ENCODE data around the gene TUBB.
"Not testable (repeated sequence)": the region's sequence is repeated elsewhere in the genome, so short reads cannot be mapped to it uniquely, and the experiment has no call there.

The TUBB gene

DNA sequence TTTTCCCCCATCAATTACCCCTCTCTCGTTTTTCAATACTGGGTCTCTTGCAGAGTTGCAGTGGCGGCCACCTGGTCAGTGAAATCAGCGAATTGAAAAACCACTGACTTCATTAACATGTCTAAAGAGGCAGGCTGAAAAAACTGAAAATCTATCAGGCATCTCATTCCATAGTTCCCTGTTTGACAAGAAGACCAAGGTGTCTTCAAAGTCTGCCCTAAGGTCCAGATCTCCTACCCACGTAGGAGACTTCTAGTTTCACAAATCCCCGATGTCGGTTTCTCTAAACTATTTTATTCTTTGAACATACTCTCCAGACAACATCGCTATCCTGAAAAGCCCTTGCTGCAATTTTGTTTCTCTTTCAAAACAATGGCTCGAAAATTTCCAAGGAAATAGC, 796 bp upstream of the TUBB start:
- no peak for DNase-seq

- DNase-seq: peak; percentile 57
Observed at GRCh38 chr6:30720738-30721197, 616 bp downstream of the TUBB start.

GRCh38 chr6:30721198-30722024, 1.3 kb downstream of the TUBB start:
- DNase-seq: peak; percentile 96

GRCh38 chr6:30722025-30722279, 1.8 kb downstream of the TUBB start:
- DNase-seq: not testable (repeated sequence)

- peak; percentile 88 for DNase-seq
Observed at GRCh38 chr6:30722280-30723112, 2.3 kb downstream of the TUBB start.

DNA sequence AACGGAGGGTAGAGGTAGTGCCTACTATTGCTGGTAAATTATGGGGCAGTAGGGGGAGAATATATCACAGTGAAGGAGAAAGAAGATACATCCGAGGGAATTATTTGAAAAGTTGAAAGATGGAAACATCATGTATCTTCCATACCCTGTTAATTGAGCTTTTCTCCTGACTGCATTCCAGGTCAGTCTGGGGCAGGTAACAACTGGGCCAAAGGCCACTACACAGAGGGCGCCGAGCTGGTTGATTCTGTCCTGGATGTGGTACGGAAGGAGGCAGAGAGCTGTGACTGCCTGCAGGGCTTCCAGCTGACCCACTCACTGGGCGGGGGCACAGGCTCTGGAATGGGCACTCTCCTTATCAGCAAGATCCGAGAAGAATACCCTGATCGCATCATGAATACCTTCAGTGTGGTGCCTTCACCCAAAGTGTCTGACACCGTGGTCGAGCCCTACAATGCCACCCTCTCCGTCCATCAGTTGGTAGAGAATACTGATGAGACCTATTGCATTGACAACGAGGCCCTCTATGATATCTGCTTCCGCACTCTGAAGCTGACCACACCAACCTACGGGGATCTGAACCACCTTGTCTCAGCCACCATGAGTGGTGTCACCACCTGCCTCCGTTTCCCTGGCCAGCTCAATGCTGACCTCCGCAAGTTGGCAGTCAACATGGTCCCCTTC, 3.1 kb downstream of the TUBB start:
- not testable (repeated sequence) for DNase-seq

GRCh38 chr6:30723843-30724741, 3.9 kb downstream of the TUBB start:
- DNase-seq: not testable (repeated sequence)

GRCh38 chr6:30724906-30725667, 4.9 kb downstream of the TUBB start:
- DNase-seq: no peak

DNA sequence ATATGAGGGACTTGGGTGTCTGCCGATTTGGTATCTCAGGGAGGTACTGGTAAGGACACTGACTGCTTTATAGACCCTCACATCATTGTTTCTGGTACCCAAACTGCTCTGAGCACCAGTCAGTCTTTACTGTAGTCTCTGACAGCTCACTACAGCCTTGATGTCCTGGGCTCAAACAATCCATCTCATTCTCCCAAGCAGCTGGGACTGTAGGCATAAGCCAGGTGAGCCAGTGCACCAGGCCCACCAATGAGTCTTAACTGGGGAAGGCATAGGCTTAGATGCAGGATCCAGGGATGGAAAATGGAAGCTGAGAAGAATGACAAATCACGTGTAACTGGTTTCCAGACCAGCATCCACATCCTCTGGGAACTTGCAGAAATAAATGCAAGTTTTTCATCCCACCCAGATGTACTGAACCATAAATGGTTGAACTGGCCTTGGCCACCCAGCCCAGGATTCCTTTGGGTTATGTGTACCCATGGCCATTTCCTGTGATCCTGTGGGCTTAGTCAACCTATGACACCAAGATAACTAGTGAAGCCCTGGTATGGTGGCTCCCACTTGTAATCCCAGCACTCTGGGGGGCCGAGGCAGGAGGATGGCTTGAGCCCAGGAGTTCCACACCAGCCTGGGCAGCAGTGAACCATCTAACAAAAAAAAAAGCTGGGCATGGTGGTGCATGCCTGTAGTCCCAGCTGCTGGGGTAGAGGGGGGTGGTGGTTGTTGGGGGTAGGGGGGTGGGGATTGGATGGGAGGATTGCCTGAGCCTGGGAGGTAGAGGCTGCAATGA, 5.8 kb downstream of the TUBB start:
- no peak for DNase-seq

DNA sequence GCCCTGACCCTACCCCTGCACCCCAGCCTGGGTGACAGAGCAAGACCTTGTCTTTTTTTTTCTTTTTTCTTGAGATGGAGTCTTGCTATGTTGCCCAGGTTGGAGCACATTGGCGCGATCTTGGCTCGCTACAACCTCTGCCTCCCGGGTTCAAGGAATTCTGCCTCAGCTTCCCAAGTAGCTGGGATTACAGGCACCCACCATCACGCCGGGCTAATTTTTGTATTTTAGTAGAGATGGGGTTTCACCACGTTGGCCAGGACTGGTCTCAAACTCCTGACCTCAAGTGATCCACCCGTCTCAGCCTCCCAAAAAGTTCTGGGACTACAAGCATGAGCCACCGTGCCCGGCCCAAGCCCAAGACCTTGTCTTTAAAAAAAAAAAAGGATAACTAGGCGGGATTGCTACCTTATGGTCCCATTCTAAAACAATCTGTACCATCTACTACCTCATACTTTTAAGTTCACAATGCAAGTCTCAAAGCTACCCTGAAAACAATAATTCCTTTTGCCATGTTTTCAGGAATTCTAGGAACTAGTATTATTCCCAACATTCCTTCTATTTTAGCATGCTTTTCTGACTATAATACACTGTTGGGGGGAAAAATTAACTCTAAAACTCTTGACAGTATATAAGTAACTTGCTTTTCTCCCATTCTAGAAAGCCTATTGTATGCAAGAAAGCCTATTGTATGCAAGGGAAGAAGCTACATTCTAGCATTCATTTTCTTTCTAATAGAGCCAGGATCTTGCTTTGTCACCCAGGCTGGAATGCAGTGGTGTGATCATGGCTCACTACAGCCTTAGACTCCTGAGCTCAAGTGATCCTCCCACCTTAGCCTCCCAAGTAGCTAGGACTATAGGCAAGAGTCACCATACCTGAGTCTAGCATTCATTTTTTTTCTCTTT, 6.6 kb downstream of the TUBB start:
- no peak for DNase-seq

GRCh38 chr6:30727920-30728553, 7.9 kb downstream of the TUBB start:
- DNase-seq: no peak

DNA sequence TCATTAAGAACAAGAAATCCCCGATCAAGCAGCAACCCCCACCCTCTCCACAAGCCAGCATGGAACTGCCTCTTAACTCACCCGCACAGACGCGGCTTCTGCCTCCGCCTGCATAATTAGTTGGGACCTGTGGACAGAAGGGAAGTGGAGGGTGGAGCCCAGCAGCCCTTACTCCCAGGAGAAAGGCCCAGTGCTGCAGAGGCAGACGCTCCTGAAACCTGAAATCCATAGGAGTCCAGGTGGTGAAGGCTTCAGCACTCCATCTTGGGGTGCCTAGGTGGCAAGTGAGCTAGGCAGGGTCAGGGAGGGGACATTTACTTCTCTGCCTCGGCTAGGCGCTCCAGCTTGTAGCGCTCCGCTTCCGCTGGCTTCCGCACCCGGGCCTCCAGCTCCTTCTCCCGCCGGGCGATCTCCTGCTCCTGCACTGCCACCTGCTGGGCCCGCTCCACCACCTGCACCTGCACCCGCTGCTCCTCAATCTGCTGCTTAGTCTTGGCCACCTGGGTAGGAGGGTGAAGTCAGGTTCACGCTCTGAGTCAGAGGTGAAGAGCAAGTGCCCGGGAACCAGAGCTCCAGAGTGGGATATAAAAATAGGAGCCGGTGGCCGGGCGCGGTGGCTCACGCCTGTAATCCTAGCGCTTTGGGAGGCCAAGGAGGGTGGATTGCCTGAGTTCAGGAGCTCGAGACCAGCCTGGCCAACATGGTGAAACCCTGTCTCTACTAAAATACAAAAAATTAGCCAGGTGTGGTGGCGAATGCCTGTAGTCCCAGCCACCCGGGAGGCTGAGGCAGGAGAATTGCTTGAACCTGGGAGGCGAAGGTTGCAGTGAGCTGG, 10.7 kb downstream of the TUBB start:
- DNase-seq: peak; percentile 88

DNA sequence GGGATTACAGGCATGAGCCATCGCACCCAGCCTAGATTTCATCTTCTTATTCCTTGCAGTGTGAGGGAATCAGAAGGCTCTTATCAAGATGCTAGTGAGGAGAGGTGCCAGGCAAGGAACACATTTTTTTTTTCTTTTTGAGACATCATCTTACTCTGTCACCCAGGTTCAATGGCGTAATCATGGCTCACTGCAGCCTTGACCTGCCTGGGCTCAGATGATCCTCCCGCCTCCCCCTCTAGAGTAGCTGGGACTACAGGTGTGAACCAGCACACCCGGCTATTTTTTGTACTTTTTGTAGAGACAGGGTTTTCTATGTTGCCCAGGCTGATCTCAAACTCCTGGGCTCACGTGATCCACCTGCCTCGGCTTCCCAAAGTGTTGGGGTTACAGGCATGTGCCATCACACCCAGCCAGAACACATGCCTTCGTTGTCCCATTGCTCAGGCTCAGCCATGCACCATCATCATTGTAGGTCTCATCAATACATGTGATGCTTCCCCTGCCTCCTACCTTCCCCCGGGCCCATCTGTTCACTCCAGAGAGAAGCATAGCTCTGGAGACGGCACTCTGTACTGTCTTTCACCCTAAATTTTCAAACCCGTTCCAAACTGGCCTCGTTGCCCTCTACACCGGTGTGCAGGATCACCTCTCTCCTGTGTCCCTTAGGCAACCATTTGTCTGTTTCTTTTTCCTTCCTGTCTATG, 12.2 kb downstream of the TUBB start:
- DNase-seq: no peak

DNA sequence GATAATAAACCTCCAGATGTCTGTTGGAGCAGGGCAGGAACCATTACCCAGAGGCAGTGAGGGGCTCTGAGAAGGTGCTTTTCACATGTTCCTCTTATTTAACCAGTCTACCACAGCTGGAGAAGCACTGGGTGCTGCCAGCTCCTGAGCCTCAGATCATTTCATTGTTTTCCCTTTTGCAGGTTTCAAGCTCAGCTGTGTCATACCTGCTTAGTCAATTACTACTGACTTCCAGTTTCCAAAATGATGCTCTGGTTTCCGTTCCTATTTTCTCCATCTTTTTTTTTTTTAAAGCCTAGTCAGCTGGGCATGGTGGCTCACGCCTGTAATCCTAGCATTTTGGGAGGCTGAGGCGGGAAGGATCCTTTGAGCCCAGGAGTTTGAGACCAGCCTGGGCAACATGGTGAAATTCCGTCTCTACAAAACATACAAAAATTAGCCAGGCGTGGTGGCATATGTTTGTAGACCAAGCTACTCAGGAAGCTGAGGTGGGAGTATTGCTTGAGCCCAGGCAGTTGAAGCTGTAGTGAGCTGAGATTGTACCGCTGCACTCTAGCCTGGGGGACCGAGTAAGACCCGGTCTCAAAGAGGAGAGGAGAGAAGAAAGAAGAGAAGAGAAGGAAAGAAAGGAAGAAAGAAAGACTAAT, 15.6 kb downstream of the TUBB start:
- no peak for DNase-seq

- no peak for DNase-seq
Observed at GRCh38 chr6:30738532-30738931, 18.4 kb downstream of the TUBB start.

- DNase-seq: no peak
Observed at GRCh38 chr6:30740540-30740870, 20.4 kb downstream of the TUBB start.

GRCh38 chr6:30741063-30741779, 21.1 kb downstream of the TUBB start:
- DNase-seq: no peak
